ENCODE measurements around the gene NOS3.
"Not testable (repeated sequence)": the region's sequence is repeated elsewhere in the genome, so short reads cannot be mapped to it uniquely, and the experiment has no call there.

The NOS3 gene

DNA sequence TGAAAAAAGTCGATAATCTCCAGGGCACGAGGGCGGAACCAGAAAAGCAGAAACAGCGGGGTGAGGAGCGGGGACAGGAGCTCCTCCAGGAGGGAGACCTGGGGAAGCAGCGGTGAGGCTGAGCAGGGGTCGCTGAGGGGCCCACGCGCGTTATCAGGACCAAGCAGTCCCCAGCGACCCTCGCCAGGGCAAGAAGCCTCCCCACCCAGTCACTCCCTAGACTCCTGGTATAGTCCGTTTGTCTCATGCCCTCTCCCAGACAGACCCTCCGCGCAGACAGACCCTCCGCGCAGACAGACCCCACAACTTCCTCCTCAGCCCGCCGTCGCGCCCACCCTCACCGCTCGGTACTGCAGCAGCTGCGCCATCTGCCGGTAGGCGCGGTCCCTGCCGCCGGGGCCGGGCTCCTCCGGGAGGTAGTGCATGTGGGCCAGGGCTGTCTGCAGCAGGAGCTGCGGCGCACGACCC lies 27.2 kb downstream of the NOS3 start:
- peak; percentile 74 for DNase-seq (ENCODE audit: low read depth)

DNA sequence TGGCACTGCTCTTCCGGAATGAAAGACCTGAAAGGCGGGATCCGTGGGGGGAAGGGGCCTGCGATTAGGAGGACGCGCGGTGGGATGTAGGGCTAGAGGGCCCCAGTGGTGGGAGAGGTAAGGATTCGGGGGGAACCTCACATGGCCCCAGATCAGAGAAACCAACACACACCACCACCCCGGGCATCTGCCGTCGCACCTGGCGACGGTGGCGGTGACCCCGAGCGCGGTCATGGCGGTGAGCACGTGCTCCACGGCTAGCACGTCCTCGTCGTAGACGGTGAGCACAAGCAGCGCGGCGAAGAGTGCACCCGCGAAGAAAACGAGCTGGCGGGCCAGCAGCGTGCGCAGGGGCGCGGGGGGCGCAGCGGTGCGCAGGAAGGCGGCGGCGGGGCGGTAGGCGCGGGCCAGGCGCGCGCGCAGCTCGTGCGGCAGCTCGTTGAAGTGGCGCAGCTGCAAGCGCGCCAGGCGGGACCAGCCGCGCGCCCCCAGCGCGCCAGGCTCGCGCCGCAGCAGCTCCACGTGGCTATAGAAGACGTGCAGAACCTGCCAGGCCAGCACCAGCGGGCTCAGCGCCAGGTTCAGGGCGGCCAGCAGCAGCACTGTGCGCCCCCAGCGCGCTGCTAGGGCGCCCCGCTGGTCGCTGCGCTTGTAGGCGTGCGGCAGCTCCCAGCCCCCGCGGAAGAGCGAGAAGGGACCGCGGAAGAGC lies 27.8 kb downstream of the NOS3 start:
- DNase-seq (ENCODE audit: low read depth), result no peak

DNA sequence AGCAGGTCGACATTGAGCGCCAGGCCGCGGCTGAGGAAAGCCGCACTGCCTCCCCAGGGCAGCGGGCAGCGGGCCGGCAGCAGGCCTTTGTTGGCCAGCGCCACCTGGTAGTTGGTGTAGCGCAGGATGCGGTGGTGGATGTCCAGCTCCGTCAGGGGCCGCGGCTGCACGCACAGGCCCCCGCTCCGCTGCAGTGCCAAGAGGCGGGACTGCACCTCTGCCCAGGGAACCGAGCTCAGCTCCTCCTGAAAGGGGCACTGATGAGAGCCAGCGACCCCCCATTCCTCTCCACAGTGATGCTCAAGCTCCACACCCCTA lies 28.3 kb downstream of the NOS3 start:
- DNase-seq (ENCODE audit: low read depth), result no peak

DNA sequence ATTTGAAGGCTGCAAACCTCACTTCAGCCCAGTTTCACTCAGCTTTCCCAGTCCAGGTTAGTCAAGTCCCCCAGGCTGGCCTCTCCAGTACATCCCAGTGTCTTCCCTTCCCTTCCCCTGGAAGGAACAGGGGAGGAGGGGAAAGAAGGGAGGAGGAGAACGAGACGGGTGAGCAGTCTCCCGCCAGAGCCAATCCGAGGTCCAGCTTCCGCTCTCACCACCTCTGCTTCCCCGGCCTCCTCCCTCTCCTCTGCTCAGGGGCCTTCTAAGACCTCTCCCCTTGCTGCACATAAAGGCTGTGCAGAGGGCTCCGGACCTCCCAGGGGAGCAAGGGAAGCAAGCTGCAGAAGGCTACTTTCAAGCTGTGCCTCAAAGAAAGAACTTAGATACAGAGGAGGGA lies 29.4 kb downstream of the NOS3 start:
- DNase-seq (ENCODE audit: low read depth), result no peak

DNA sequence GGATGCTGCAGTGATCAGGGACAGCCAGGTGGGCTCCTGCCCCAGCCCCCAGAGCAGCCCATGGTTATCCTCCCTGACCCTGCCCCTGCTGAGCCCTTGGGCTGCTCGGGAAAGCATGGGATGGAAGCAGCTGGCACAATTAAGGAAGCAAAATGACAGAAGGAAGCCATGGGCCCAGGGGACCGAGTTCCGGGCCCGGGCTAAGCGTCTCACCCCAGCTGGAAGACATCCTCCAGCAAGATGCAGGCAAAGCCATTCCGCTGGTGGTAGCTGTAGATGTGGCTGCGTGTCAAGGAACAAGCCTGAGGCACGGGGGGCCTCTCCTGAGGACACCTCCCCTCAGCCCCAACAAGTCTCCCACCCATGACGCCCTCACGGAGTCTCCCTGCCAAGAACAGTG lies 32.4 kb downstream of the NOS3 start:
- DNase-seq (ENCODE audit: low read depth), result no peak

DNA sequence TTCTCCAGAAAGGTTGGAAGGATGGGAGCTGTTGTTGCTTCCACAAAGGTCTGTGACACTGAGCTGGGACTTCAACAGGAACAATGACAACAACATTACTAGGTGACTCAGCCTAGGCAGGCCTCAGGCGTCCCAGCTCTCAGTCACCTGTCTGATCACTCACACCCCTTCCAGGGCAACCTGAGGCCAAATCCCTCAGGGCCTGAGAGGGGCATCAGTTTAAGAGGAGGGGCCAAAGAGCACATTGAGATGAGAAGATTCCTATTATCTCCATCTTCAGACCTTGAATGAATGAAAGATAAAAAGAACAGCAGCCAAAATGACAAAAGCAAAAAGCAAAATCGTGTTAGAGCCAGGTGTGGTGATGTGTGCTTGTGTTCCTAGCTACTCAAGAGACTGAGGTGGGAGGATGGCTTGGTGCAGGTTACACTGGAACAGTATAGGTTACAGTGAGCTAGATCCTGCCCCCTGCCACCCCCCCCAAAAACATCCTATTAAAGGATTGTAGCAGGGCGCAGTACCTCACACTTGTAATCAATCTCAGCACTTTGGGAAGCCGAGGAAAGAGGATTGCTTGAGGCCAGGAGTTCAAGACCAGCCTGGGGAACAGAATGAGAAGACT lies 33.7 kb downstream of the NOS3 start, which contains the start of gene ATG9B:
Gene ATG9B, minus strand, starts transcription at position 60 of the 622 bp plus-strand sequence. CDS start 71 bp downstream, outside the sequence.
- no peak for DNase-seq (ENCODE audit: low read depth)

DNA sequence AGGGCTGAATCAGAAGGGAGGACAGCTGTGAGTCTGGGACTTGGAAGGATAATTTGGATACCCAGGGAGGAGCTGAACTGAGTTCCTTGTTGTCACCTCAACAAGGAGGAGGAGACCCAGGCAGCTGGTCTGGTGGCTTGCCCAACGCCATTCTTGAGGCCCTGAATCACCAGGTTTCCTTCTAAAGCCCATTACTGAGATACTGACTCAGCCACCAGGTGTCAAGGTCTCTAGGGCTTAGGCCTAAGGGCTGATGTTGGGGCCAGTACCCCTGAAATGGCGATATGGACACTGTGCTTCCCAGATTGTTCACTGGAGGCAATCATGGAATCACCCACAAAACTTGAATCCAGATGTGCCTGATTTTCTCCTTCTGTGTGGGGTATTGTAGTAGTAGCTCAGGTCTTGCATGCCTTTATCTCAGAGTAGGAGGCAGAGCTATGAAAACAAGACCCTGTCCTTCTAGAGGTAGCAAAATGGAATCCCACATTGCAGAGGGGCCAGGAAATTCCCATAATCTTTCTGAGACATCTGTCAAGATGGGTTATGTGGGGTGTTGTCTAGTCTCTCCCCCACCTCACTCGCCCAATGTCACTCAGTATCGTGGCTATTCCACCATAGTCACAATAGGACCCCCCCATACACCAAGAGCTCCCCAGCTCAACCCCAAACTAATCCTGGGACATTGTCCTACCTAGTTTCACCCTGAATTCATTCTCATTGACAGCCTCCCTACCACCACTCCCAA lies 35.3 kb downstream of the NOS3 start:
- no peak for DNase-seq (ENCODE audit: low read depth)

DNA sequence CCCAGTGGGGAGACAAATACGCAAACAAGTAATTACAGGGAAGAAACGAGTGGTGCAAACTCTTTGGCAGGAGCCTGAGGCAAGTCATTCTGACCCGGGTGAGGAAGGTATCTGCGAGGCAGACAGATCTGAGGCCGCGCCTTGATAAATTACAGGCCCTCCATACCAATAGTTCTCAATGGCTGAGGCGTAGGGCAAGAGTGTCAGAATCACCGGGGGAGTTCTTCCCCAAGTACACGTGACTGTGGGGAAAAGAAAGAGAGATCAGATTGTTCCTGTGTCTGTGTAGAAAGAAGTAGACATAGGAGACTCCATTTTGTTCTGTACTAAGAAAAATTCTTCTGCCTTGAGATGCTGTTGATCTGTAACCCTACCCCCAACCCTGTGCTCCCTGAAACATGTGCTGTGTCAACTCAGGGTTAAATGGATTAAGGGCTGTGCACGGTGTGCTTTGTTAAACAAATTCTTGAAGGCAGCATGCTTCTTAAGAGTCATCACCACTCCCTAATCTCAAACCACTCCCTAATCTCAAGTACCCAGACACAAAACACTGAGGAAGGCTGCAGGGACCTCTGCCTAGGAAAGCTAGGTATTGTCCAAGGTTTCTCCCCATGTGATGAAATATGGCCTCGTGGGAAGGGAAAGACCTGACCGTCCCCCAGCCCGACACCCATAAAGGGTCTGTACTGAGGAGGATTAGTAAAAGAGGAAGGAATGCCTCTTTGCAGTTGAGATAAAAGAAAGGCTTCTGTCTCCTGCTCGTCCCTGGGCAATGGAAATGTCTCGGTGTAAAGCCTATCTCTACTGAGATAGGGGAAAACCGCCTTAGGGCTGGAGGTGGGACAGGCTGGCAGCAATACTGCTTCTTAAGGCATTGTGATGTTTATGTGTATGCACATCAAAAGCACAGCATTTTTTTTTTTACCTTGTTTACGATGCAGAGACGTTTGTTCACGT lies 36.2 kb downstream of the NOS3 start:
- not testable (repeated sequence) for DNase-seq (ENCODE audit: low read depth)

DNA sequence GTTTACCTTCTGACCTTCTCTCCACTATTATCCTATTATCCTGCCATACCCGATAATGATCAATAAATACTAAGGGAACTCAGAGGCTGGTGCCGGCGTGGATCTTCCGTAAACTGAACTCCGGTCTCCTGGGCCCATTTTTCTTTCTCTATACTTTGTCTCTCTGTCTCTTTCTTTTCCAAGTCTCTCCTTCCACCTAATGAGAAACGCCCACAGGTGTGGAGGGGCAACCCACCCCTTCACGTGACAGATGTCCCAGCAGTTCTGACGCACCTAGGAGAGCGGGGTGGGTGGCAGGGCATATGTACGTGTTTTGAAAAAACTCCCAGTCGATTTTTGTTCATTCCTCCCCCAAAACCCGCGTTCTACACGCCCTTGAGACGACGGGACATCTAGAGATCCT lies 36.9 kb downstream of the NOS3 start:
- DNase-seq (ENCODE audit: low read depth), result not testable (repeated sequence)

DNA sequence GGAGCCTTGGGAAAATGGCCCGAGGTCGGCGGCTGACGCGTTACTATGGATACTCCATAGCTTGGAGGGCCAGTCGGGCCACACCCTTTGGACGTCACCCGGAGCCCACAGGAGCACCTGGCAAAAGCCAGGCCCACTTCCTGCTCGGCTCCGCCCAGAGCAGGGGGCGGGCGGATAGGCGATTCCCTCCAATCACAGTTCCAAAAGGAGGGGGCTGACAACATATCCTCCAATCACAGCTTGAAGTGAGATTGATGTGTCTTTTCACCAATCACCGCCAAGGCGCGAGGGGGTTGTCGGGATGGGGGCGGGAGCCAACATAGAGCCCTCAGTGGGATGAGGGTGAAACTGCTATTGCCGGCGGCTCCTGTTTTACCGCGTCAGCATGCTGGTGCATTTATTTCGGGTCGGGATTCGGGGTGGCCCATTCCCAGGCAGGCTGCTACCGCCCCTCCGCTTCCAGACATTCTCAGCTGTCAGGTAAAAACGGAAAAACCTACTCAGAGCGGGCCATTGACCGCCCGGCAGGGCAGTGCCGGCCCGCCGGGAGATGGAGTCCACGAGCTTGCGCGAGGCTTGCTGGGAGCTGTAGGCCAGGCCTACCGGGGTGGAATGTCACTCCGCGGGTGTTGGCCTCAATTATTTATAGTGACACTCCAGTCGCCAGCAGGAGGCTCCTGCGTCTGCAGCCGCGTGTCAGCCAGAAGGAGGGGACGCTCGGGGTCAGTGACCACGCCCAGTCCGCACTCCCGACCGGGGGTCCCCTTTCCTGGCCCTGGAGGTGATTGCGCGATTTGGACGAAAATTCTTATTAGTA lies 37.5 kb downstream of the NOS3 start, which contains the start of gene ABCB8:
Gene ABCB8, plus strand, starts transcription at position 320 of the 817 bp plus-strand sequence. Its CDS starts 66 bp downstream, at position 386.
- peak; percentile 78 for DNase-seq (ENCODE audit: low read depth)

DNA sequence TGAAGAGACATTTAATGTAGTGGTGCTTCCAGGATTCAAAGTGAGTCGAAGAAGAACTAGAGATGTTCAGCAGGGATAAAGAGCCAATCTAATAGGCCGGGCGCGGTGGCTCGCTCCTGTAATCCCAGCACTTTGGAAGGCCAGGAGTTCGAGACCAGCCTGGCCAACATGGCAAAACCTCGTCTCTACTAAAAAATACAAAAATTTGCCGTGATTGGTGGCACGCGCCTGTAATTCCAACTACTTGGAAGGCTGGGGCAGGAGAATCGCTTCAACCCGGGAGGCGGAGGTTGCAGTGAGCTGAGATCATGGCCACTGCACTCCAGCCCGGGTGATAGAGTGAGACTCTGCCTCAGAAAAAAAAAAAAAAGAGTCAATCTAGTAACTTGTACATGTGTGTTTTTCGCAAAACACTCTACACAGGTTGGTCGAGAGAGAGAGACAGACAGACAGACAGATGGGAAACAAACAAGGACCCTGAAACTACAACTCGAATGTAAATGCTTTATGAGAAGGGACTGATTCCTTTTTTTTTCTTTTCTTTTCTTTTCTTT lies 38.2 kb downstream of the NOS3 start:
- DNase-seq (ENCODE audit: low read depth), result no peak

DNA sequence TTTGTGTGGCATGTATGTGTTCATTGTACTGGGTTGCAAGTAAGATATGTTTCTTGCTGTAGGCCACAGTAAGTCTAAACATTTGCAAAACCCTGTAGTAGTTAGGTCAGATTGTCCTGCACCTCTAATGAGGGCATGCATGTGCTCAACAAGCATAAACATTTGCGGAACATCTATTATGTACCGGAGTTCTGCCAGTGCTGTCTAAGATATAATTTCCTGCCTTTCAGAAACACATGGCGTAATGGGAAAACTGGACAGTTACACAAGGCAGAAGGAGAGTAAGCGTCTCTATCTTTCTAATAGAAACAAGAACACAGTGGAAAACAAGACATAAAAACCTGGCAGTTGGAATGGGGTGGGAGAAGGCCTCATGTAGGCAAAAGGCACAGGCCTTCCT lies 40.2 kb downstream of the NOS3 start:
- no peak for DNase-seq (ENCODE audit: low read depth)

DNA sequence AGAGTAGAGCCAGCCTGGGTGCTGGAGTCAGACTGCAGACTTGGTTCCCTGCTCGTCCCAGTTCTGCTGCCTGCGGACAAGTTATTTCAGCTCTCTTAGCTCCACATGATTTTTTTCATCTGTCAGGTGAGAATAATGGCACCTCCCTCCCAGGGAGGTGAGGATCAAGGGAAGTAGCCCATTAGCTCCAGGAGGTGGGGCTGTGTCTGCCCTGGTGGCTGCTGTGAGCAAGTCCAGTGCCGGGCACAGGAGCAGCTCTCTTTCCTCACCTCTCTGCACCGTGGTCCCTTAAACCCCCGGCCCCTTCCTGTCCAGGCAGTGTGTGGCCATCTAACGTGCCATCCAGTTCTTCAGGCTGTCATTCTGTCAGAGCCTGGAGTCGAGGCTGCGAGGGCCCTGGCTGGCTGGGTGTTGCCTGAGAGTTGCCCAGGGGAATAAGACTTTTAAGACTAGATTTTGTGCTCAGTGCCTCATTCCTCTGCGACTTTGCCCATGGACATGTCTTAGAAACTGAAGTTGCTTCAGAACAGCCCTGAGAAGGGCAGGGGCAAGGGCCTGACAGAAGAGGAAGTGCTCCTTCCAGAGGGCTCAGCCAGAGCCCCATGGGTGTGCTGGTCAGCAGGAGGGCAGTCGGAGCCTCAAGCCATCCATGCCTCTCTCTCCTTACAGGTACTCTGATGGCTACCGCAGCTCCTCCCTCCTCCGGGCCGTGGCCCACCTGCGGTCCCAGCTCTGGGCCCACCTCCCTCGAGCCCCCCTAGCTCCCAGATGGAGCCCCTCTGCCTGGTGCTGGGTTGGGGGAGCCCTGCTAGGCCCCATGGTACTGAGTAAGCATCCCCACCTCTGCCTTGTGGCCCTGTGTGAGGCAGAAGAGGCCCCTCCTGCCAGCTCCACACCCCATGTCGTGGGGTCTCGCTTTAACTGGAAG lies 42.4 kb downstream of the NOS3 start:
- DNase-seq (ENCODE audit: low read depth), result no peak

DNA sequence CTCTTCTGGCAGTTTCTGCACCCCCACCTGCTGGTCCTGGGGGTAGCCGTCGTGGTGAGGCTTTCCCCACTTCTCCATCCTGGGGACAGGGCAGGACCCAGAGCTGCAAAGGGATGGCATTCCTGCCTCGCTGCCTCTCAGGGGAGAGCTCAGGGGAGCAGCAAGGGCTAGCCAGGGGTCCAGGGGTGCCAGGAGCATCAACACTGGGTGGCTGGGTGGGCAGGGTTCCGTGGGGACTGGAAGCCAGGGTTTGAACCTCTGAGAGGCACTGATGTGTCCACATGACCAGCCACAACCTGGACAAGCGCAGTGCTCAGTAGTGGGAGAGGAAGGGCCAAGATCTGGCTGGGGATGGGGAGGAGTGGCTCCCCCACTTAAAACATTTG lies 43.0 kb downstream of the NOS3 start:
- DNase-seq (ENCODE audit: low read depth), result no peak

DNA sequence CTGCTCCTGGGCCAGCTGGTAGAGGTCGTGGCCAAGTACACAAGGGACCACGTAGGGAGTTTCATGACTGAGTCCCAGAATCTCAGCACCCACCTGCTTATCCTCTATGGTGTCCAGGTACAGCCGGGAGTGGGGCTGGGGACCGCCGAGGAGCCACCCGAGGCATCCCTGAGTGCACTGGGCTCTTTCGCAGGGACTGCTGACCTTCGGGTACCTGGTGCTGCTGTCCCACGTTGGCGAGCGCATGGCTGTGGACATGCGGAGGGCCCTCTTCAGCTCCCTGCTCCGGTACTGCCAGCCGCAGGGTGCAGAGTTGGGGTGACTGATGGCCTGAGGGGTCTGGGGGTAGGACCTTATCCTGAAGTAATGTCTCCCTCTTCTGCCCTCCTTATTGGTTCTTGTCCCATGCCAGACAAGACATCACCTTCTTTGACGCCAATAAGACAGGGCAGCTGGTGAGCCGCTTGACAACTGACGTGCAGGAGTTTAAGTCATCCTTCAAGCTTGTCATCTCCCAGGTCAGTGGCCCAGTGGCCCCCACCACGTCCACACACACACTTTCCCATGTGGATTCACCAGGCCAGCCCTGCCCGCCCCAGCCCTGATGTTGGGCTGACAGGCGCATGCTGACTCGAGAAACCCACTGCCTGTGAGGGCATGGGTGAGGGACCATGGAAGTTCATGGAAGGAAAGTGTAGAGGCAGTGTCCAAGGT lies 43.7 kb downstream of the NOS3 start:
- DNase-seq (ENCODE audit: low read depth), result no peak

DNA sequence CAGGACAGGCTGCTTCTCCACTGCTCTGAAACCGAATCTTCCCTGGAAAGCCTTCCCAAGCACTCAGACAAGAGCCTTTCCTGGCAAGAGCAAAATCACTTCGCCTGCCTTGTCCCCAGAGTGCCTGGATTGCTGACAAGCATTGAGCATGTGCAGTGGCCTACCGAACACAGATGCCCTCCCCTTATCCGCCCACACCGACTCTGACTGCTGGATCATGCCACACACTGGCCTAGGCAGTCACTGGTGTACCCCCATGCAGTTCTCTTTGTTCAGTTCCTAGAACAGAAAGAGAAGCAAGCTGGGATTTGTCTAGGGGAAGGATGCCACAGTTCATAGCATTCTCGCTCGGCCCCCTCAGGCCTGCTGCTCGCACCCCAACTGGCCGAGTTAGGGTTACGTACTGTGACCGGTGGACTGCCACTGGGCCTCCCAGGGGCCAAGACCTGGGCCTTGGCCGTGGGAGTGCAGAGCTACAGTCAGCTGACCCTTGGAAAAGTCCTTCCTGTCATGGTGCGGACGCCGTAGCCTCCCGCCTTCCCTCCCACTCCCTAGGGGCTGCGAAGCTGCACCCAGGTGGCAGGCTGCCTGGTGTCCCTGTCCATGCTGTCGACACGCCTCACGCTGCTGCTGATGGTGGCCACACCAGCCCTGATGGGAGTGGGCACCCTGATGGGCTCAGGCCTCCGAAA lies 44.4 kb downstream of the NOS3 start:
- DNase-seq (ENCODE audit: low read depth), result no peak

DNA sequence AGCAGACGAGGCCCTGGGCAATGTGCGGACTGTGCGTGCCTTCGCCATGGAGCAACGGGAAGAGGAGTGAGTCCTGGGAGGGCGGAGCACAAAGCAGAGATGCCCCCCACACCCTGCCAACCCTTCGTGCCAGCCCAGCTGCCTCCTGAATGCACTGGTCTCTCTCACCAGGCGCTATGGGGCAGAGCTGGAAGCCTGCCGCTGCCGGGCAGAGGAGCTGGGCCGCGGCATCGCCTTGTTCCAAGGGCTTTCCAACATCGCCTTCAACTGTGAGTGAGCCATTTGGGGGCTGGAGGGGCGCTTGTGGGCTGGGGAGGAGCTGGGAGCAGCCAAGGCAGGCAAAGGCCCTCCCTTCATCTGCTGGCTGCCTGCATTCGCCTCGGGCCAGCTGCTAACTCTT lies 45.1 kb downstream of the NOS3 start:
- no peak for DNase-seq (ENCODE audit: low read depth)

All from stimulated activated CD8-positive, alpha-beta memory T cell treated with anti-CD3 and anti-CD28 coated beads, Interleukin-15, amount 100 ng/mL, for 24 hours (primary cell).